T-helper 2 cell treated with Interferon-gamma antibody and Interleukin-4, amounts not matched to agents 100 ng/mL and 5 ng/mL, for 36 hours (primary cell): ENCODE results near the gene DSCAM. TPM values are rescaled to one million over a fixed set of nuclear protein-coding genes. Genes with fewer than 3 reads are reported as not detected.

Experiments used
- intact Hi-C: fragments of 100-400 bp; cut with micrococcal nuclease; formaldehyde crosslinking; loops from one replicate; pipeline ENCODE4 v1.15.1; 2023
- total RNA-seq: library from RNA; stranded (reverse); gene quantifications from 2 replicates; pipeline ENCODE4 v1.2.3, GENCODE V29; 2022

Gene DSCAM
- total RNA-seq, 1 donor from 2014 or later, result not detected

DNA sequence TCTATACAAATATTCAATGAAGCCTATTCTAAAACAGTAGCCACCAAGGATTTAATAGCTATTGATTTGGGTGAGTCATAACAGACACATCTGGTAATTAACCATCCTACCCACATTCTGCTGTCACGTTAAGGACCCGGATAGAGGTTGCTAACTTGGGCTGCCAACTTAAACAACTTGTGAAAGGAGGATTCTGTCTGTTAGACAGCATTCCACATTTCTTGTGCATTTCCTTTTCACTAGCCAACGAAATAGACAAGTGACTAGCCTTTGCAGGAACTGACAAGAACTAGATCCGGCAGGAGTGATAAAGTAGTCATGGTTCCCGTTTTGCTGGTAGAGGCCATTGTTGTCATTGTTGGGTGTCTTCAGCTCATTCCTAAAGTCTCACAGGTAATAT lies 9.5 kb downstream of the DSCAM start:
- intact Hi-C loops, result no loop called here

DNA sequence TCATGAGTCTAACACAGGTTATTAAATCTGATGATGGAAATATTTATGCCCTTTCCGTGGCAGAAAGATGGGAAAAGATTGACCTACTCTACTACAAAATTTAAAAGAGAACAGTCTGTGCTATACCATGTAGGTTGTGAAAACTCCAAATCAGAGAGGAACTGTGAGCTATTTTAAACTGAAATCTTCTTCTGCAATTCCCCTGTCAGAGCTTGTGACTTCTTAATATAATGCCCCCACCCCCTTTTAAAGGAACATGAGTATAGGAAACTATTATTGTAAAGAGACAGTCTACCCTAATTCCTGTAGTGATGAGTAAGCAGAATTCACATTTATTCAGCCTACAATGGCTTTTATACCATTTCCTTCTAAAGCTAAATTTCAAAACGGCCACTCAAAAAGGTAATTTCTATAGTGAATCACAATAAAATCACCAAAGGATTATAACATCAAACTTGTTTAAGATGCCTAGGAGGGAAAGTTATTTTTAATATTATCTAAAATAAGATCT lies 11.7 kb downstream of the DSCAM start:
- intact Hi-C loops, result no loop called here

DNA sequence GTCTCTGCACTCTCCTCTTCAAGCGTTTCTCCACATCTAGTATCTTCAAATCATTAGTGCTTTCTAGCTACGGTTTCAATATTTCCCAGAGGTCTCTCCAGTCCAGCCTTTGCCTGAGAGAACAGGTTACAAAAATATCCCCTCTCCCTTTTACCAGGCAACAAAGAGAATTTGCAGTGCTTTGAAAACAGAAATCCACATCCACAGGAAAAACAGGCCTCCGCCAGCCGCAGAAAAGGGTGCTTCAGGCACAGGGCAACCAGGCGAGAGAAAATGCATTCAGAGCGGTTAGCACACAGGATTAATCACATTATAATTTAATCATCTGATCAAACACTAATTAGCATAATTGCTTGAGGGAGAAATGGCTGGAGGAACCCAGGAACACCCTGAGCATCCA lies 13.8 kb downstream of the DSCAM start:
- intact Hi-C loops, result no loop called here

DNA sequence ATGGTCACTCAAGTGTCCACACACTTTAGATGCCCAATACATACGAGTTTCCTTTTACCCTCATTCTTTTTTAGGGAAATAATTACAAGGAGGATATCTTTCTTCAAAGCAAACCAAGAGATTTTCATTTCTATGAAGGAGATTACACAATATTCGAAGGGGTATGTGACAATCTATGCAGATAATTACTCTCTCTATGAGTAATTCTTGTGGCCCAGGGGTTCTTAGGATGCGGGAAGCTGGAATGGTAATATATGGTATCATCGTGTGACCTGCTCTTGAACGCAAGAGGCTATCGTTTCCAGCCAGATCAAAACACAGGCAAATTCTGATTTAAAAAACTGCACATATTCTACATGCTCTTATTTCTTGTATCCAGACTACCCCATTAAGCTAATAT lies 14.6 kb downstream of the DSCAM start:
- intact Hi-C loops, result no loop called here

DNA sequence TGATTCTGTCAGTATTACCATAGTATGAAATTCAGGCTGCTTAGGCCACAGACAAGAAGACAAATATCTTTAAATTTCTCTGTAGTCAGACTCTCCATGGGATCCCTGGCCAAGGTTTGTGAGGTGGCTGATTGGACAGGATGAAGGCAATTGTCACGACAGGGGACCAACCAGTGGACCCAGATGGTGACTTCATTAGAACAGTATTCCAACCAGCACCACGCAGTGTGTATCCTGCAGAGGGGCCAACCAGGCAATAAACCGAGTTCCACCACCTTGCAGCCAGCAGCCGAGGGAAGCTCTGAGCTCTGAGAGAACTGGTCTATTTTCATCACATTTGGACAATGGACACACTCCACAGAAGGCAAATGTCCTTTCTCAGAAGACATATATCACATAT lies 16.1 kb downstream of the DSCAM start:
- intact Hi-C loops, result no loop called here

DNA sequence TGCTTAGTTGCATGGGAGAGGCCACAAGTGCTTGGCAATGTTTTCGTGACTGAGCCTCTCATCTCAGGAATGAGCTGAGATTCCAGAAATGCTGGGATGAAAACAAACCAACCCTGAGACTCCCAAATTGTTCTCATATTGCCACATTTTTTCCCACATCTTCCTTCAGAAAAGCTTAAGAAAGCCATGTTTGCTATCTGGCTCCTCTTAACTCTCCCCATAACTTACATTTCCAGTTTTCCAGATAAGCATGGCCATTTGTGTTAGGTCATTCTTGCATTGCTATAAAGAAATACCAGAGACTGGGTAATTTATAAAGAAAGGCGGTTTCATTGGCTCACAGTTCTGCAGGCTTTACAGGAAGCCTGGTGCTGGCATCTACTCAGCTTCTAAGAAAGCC lies 17.2 kb downstream of the DSCAM start:
- intact Hi-C loops, result no loop called here

DNA sequence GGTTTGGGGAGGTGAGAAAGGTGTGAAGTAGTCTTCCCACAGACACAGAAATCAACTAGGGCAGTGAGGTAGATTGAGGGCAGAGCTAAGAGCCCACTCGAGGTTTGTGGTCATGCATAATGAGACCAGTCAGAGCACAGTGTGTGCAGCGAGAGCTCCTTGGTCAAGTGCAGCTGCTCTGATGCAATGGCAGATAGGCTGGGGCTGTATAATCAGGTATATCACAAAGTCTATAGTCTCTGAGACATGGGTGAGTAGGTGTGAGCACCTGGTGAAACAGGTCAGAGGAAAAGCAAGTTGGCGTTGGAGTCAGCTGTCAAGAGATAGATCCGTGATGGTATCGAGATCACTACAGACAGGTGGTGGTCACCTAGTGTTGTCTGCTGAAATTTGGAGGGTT lies 17.6 kb downstream of the DSCAM start:
- intact Hi-C loops, result no loop called here

DNA sequence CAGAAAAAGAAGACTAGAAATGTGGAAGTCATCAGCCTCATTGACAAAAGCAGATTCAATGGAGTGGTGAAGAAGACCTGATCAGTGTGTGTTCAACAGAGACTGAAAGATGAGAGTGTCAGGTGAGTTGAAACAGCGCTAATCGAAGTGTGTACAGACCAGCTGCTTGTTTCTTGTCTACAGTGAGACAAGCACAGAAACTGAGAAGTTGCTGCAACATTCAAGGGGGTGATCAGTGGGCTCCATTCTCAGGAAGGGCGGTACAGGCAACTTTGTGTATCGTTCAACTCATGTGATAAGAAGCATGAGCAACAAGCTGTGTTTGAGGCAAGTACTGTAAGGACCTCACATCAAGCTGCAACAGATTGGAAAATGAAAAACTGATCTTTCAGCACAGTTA lies 19.4 kb downstream of the DSCAM start:
- intact Hi-C loops, result no loop called here

DNA sequence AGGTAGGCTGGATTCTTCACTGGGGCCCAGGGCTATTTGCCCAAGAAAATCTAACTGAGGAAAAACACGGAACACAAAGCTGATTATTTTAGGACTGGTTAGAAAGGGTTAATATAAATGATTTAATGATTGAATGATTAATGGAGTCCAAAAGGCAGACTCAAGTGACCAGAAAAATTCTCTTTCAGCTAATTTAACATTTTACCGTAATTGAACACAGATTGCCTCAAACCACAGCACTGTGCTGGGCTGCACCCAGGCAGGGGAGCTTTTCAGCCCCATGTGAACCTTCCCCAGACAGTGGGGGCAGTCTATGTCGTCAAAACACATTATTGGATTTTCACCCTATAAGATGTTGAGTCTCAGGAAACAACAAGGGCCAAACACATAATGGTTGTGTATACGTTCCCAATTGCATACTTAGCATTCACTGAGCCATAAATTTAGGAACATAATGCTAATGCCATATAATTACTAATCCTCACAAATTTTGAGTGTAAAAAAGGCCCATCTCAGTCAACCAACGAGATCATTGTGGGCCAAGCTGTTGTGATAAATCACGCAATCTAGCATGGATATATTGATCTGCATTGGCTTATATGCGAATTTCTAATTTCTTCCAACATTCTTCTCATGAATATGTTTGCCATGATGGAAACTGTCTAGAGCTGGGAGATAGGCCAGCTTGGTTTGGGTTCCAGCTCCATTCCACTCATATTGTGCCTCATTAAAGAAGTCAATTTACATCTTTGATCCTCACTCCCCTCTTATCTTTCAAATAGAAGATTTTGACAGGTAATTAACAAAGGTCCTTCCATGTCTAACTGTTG lies 27.7 kb downstream of the DSCAM start:
- intact Hi-C loops, result no loop called here

DNA sequence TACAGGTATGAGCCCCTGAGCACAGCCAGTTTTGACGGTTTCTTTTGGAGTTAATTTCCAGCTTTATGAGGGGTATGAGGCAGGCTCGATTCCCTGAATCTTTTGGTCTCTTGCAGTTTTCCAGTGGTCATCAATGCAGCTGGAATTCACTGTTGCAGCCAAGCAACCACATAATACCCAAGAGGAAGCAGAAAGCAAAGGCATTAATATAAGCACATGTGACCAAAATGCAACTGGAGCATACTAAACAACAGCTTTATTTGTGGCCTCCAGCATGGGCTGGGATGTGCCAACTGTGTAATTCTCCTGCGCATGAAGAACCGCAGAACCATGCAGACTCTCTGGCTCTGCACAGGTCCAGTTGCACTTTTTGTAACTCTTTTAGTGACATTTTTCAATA lies 33.0 kb downstream of the DSCAM start:
- intact Hi-C loops, result no loop called here

DNA sequence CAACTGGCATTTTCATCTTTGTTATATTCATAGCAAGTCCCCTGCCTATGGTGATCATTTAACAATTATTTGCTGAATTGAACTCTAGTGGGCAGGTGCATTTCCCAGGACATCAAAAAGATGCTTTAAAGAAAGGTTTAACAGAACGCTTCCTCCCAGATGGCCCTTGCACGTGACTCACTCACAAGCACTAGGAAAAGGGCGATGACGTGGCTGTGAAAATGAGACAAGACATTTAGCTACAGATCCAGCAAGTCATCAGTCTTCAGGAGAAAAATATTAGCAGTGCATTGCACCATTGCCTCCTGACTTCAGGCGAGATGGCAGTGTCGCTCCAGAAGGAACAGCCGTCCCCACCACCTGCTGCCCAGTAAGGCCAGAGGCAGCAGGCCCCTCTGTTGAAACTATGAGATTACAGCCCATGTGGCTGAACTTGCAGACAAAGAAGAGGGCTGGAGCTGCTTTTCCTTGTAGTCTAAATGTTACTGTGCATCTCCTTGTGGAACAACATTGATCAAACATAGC lies 37.2 kb downstream of the DSCAM start:
- intact Hi-C loops, result no loop called here

DNA sequence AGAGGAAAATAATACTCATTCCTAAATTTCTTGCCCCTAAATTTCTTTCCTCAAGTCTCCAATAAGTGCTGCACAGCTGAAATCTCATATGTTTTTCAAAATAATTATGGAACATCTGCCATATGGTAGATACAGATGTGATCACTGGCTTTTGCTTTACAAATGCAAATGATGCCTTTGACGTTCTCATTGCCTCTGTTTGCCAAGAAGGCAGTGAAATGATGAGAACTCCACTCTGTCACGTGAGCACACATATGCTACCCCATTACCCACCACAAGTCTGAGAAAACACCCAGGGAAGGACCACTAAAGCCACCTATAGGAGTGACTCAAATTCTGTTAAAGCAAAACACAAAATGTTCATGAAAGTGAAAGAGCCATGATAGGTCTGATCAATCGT lies 43.9 kb downstream of the DSCAM start:
- intact Hi-C loops, result no loop called here

DNA sequence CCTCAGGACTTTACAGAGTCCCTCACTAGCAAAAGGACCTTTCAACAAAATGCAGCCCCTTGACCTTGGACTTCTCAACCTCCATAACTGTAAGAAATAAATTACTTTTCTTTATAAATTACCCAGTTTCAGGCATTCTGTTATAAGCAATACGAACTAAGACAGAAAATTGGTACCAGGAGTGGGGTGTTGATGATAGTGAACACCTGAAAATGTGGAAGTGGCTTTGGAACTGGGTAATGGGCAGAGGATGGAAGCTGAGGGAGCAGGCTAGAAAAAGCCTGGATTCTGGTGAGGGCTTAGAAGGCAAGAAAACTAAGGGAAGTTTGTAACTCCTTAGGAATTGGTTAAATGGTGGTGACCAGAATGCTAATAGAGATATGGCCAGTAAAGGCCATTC lies 46.8 kb downstream of the DSCAM start:
- intact Hi-C loops, result no loop called here

DNA sequence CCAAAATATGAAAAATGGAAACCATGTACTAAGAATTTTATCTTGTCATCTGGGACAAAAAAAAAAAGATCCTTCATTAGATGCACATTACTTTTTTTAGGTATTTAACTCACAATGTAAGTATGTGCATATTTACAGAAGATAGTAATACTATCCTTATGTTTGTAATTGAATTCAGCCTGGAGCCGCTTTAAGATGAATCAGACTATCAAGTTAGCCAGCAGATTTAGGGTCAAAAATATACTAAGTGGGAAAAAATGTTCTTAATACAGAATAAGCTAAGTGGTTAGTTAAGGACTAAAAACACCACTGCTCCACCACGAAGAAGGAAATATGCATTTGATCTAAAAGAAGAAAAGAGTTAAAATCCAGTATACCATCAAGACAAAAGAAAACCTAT lies 49.1 kb downstream of the DSCAM start:
- intact Hi-C loops, result no loop called here

DNA sequence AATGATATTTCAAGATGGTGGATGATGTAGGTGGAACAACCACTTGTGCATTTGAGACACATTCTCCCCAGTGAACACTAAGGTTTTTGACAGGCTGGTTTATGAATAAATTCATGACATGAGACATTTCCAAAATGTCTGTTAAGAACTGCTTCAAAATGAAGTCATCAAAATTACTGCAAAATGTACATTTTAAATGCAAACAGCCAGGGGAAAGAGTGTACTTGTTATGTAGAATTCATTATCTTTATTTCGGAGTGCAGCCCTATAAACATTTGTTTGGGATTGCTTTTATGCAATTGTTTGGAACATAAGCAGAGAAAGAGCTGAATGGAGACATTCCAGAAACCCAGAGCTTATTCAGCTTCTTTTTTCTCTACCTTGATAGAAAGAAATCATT lies 49.5 kb downstream of the DSCAM start:
- intact Hi-C loops, result no loop called here

DNA sequence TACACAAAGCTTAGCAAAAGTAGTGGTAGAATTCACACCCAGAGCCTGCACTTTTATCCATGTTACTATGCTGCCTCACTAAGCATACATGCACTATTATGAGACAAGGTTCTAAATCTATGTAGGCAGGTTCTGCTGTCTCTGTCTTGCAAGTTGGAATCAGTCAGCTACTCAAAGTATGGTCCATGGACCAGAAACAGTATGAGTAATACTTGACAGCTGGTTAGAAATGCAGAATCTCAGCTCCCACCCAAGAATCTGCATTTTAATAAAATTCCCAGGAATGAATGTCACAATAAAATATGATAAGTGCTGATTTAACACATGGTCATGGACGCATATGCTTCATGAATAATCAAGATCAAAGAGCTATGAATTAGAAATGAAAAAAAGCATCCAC lies 50.5 kb downstream of the DSCAM start:
- intact Hi-C loops, result no loop called here

DNA sequence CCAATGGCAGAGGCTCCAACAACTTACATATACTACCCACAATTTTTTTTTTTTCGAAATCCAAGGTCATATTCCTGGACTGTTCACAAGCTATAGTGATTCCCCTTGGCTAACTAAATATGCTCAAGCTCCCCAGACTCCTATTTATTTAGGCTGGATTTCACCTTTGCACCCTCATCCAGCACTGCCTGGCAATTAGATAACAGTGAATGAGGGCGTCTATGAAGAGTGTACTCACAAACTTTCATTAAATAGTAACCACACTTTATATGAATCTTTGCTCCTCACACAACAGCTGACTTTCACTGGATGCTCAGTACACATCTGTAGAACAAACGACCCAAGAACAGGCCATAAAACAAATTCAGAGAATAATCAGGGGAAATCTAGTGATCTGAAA lies 51.6 kb downstream of the DSCAM start:
- intact Hi-C loops, result no loop called here

DNA sequence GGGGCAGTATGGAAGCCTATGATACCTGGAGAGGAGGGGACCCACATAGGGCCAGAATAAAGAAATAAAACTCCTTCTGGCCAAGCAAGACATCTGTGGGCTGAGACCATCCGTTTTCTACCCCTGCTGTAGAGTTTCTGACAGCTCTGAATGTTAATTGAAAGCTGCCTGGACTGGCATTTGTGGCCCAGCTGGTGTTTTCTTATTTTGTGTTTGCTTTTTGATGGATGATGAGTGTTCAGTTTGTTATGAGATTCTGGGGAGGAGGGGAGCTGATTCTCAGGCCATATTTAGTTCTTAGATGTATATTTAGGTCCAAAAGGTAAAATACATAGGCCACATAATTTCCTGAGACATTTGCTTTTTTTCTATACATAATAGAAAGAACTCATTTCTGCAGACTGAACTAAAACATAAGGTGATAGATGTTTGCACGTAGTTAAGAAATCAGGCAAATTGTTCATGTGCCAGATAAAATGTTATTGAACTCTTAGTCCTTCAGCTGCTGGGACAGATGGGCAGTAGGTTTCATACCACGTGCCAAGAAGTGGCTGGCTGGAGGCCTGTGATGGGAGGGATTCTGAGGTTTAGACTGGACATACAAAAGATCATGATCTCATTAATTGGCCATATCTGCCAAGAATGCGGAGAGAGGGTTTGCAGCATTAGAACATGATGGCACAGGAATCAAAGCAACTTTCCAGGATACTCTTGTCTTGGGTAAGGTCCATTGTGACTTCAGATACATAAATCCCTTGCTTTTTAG lies 54.1 kb downstream of the DSCAM start:
- intact Hi-C loops, result no loop called here

DNA sequence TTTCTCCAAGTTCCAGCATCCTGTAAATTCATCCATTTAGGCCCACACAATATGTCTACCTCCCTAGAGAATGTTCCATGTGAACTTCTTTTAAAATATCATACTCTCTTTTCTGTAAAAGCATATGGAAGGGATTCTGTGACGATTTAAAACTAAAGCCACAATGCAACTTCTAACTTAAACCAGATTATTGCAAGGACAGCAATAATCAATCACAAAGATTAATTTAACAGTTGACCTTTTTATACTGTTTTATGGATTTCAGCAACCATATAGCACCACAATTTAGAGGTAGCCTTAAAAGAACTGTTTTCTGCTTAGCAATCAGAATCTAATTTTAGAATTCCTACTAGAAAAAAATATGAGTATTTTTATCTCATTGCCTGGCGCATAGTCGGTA lies 58.3 kb downstream of the DSCAM start:
- intact Hi-C loops, result no loop called here

DNA sequence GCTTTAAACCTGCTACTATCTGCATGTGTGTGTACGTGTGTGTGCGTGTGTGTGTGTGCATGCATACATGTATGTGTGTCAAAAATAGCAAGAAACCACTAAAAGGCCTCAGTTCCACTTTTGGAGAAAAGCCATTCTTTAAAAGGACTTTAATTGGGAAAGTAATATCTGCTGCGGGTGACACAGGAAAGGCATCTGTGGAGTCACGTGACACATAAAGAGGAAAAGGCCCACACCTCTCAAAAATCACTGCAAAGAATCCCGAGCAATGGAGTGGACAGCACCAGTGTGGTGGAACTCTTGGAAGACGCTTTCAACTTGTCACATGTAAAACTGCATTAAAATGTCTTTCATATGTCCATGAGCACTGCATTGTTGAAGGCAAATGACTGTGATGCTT lies 63.6 kb downstream of the DSCAM start:
- intact Hi-C loops, result no loop called here

DNA sequence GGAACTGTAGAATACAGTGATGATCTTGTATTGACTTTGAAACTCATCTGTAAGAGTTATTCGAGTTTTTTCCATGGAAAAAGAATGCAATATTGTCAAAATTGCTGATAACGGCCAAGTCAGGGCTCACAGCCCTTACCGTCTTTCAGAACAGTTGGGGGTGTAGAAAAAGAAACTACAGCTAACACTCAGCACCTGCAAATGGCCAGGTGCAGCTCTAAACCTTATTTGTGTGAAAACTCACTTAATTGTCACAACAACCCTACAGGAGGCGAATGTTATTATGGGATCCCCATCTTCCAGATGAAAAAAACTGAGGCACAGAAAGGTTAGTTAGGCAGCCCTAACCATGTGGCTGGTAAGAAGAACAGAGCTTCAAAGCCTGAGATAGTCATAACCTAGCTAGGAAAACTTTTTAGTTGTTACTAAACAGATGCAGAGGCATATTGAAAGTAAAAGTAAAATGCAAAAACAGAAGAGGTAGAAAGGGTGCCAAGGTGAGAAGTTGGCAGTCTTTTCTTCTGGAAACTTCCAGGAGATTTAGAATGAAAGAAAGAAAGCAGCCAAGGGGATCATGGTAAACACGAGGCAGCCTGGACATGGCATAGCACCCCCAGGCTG lies 76.4 kb downstream of the DSCAM start:
- intact Hi-C loops, result no loop called here

DNA sequence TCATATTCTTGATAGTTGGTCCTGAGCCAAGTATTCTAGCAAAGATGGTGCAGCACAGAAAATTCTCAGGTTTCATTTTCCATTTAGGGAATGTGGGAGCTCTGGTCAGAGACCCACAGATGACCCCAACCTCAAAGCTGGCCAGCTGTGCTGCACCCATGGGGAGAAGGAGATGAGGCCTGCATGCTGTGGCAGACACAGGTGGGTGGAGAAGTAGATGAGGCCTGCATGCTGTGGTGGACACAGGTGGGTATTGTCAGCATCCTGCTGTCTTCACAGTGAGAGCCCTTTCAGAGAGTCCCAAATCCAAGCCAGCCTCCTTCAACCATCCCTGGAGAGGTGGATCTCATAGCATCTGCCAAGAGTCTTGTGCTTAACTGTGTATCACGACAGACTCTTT lies 77.7 kb downstream of the DSCAM start:
- intact Hi-C loops, result no loop called here
